ENCODE measurements around the gene LMOD2. TPM values are rescaled to one million over a fixed set of nuclear protein-coding genes. Genes with fewer than 3 reads are reported as not detected.

Gene LMOD2
- total and polyA plus RNA-seq, 12 donors: 0.16 to 0.24 (median 0.18) TPM; not detected in 9

- H3K36me3 ChIP-seq (replicated peaks in 1 of 2): peaks cover 0 to 3% of the 10 kb centered on the region in 2 donors
- 72 to 90% (median 87%) methylated on average over 3 of the region's 3 CpGs for WGBS, 4 donors
- peaks cover 0 to 16% of the 10 kb centered on the region in 2 donors for H3K4me1 ChIP-seq (replicated peaks in 1 of 2)
- TF ChIP-seq CTCF (IDR thresholded peaks at IDR 0.05) (no peak), POLR2A (IDR thresholded peaks at IDR 0.05) (no peak)
- intact Hi-C loops (cut with DNase I): loop anchor here in 1 of 2 donors (10.0 kb wide), 1 partner anchor 191 kb away; no protein-coding TSS in a partner anchor
- DNase-seq: no peak
- H3K27me3 ChIP-seq: no peaks in the 10 kb centered on the region
- H3K27ac ChIP-seq: no peak overlapping the region
- no peak overlapping the region for H3K4me3 ChIP-seq
- no peaks in the 10 kb centered on the region for H3K9me3 ChIP-seq (replicated peaks in 1 of 3)
These were observed 18.2 kb downstream of the LMOD2 start for GRCh38 chr7:123673752-123674398.

- Histone ChIP-seq H3K27ac (no peak overlapping the region), H3K27me3 (no peaks in the 10 kb centered on the region), H3K4me1 (replicated peaks in 1 of 2) (peaks cover 0 to 16% of the 10 kb centered on the region in 2 donors), H3K36me3 (replicated peaks in 1 of 2) (peaks cover 0 to 3% of the 10 kb centered on the region in 2 donors), H3K9me3 (replicated peaks in 1 of 3) (no peaks in the 10 kb centered on the region), H3K4me3 (no peak overlapping the region)
- 25 to 42% (median 35%) methylated on average over 2 of the region's 2 CpGs for WGBS, 4 donors
- intact Hi-C loops (cut with DNase I): loop anchor here in 1 of 2 donors (10.0 kb wide), 1 partner anchor 190 kb away; no protein-coding TSS in a partner anchor
- TF ChIP-seq POLR2A (IDR thresholded peaks at IDR 0.05) (no peak), CTCF (IDR thresholded peaks at IDR 0.05) (no peak)
- DNase-seq: no peak
These were observed 18.9 kb downstream of the LMOD2 start for GRCh38 chr7:123674399-123675180.

GRCh38 chr7:123675181-123675473 is 19.5 kb downstream of the LMOD2 start:
- Histone ChIP-seq H3K4me3 (no peak overlapping the region), H3K4me1 (replicated peaks in 1 of 2) (peaks cover 0 to 16% of the 10 kb centered on the region in 2 donors), H3K9me3 (replicated peaks in 1 of 3) (no peaks in the 10 kb centered on the region), H3K36me3 (replicated peaks in 1 of 2) (peaks cover 0 to 3% of the 10 kb centered on the region in 2 donors), H3K27me3 (no peaks in the 10 kb centered on the region), H3K27ac (peak overlapping the region in 1 of 5 donors; percentile 24)
- no peak for TF ChIP-seq CTCF (IDR thresholded peaks at IDR 0.05)
- TF ChIP-seq POLR2A (IDR thresholded peaks at IDR 0.05): no peak
- intact Hi-C loops (cut with DNase I): loop anchor here in 1 of 2 donors (10.0 kb wide), 1 partner anchor 190 kb away; no protein-coding TSS in a partner anchor
- no peak for DNase-seq

- intact Hi-C loops (cut with DNase I): loop anchor here in 1 of 2 donors (10.0 kb wide), 1 partner anchor 188 kb away; no protein-coding TSS in a partner anchor
- no peak for DNase-seq
- Histone ChIP-seq H3K36me3 (replicated peaks in 1 of 2) (peaks cover 0 to 3% of the 10 kb centered on the region in 2 donors), H3K27me3 (no peaks in the 10 kb centered on the region), H3K4me1 (replicated peaks in 1 of 2) (peaks cover 13 to 30% of the 10 kb centered on the region in 2 donors), H3K4me3 (no peak overlapping the region), H3K27ac (no peak overlapping the region), H3K9me3 (replicated peaks in 1 of 3) (no peaks in the 10 kb centered on the region)
- no peak for TF ChIP-seq POLR2A (IDR thresholded peaks at IDR 0.05)
- TF ChIP-seq CTCF (IDR thresholded peaks at IDR 0.05): no peak
- 83 to 95% (median 91%) methylated on average over 2 of the region's 2 CpGs for WGBS, 4 donors
These were observed 21.5 kb downstream of the LMOD2 start for GRCh38 chr7:123677061-123677715.

Measured in adrenal gland (tissue), 12 donors.